ENCODE data around the gene PTRHD1.

PTRHD1 gene

DNA sequence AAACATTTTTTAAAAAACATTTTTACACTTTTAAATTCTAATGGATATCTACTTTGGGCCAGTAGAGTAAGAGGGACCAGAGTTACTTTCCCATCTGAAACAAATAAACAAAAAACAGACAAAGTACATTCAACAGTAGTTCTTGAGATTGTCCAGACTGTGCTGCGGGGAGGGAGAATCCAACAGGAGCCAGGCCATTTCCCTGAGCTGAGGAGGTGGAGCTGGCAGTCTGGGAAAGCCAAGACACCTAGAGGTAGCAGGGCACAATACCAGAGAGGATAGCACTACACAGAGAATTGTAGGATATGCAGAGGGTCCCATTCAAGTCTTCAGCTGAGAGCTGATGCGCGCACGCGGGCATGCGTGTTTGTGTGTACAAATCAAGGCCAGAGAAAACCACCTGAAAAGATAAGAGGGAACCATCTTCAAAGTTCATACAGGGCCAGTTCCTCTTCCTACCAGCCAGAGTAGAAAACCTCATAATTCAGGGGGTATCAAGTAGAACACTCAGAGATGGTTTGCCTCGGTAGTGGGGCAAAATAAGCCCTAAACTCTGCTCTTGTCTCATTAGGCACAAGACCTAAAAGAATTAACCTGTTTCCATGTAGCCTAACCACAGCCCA, 44.0 kb downstream of the PTRHD1 start:
- DNase-seq = no peak

DNA sequence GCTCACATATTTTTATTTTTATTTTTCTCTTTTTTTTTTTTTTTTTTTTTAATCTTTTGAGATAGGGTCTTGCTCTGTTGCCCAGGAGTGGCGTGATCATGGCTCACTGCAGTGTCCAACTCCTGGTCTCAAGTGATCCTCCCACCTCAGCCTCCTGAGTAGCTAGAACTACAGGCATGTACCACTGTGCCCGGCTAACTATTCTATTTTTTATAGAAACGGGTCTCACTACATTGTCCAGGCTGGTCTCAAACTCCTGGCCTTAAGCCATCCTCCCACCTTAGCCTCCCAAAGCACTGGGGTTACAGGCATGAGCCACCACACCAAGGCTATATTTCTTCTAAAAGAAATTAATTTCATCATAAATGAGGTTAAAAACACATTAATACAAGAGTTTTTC, 45.9 kb downstream of the PTRHD1 start:
- no peak for DNase-seq

DNA sequence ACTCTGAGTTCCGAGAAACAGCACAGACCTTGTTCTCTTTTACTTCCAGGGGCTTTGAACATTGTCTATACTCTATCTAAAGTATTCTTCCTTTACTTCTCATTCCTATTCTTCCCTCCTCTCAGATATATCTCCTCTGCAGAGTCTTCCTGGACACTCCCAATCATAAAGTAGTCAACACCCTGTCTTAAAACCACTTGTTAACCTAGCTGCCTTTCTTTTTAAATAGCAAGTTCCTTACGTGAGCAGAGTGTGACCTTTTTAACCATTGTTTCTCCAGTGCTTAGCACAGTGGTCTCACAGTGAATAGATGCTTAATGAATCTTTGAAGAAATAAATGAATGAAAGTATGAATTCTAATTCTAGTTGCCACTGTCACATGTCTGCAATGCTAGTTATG, 47.4 kb downstream of the PTRHD1 start:
- no peak for DNase-seq

DNA sequence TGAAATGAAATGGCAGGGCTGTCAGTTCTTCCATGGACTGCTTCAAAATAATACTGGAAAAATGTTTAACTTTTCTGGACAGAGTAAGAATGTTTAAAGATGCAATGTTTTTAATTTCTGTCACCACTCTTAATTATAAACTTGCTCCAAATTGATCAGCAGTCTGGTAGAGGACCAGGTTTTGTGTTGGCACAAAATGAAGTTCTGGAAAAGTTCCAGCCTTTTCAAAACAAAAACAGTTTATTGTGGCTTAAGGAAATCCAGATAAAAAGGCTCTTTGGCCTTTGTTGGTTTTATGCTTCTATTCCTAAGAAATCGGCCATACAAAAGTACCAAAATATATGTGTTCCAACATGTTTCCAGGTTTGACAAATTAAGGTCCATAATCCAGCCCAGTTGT, 48.8 kb downstream of the PTRHD1 start:
- DNase-seq = no peak

DNA sequence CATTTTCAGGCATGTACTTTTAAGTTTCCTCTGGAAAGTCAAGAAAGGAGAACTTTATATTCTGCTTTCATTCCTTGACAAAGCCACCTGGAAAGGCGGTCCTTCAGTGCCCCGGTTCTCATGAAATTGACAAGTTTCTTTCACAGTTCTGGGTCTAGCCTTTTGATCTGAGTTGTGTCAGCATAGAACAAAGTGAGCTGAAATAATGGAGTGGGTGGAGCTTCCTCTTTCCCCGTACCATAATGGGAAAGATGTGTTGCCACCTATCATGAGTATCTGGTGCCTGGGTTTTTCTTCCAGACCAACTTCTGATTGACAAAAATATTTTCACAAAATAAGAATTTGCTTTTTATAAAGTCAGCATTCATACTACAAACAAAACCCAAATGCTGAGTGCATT, 49.3 kb downstream of the PTRHD1 start:
- no peak for DNase-seq

DNA sequence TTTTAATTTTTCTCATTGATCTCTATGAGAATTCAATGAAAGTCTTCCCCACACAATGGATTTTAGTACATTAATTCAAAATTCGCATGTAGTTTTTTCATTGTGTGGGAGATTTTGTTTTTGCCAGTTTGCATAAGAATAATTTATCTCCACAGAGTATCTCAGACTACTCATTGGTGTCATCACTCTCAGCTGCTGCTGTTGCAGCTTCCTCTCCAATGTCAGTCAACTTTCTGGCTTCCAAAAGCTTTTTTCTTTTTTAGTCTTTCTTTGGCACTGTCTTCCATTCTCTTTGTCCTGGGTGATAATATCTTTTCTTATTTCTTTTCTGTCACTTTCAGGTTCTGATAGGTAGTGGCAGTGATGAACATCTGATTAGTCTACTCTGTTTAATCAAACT, 50.5 kb downstream of the PTRHD1 start:
- DNase-seq = no peak

DNA sequence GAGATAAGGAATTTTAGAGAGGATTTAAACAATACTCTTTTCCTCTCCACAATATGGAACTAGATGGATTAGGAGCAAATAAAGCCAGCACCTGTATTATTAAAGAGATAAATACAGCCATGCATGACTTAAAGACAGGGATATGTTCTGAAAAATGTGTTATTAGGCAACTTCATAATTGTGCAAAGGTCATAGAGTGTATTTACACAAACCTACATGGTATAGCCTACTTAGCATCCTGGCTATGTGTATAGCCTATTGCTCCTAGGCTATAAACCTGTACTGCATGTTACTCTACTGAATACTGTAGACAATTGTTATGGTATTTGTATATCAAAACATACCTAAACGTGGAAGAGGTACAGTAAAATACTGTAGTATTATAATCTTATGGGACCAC, 53.0 kb downstream of the PTRHD1 start:
- DNase-seq = no peak

Data from NCI-H187 (cell line).